Prostate gland (tissue), 2 donors: ENCODE results near the gene TUBE1.

Experiments
- CTCF ChIP-seq, 4 experiments: fragments of 200-600 bp in 2 of 4; fragments of 450-650 bp in 2 of 4; sonication (generic) in 2 of 4; IDR thresholded peaks; 1 replicate in 3 of 4; 2 replicates in 1 of 4; pipeline ENCODE4 v1.5.1; 2016 to 2019; ENCODE audit warnings: antibody characterized with exemption in 4 of 4, mild to moderate bottlenecking in 2 of 4, moderate library complexity in 2 of 4
- POLR2A ChIP-seq: fragments of 450-650 bp; IDR thresholded peaks from one replicate; pipeline ENCODE4 v1.6.1; 2016; ENCODE audit warnings: antibody characterized with exemption, mild to moderate bottlenecking

GRCh38 chr6:112029045-112029822, 58.0 kb downstream of the TUBE1 start:
- TF ChIP-seq CTCF (IDR thresholded peaks at IDR 0.05), result peak; percentile 22 to 52 (median 32)
- TF ChIP-seq POLR2A, result no peak
